Measurements from ENCODE around the gene VEGFC.

DNA sequence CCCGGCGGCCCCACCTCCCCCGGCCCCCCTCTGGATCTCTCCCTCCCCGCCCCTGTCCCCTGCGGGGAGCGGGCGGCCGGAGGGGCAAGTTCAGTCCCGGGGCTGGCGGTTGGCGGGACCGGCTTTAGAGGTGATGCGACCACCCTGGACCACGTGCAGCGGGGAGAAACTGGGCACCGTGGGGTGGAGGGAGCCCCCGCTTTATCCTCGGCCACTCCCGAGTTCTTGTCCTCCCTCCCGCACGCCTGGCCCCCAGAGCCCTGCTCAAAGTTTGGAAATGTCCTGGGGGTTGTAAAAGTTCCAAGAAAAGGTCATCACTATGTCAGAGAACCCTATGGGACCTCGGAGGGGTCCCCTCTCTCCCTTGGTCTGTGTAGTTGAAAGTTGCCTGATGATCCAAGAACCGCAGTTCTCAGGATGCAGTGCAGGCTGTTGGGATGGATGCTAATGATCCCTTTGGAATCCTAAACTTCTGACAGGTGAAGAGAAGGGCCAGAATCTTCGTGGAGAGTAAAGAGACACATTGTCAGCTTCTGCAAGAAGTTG is 411 bp upstream of the VEGFC start:
- TF ChIP-seq EP300 (IDR thresholded peaks at IDR 0.05; ENCODE audit: borderline replicate concordance in 1 of 2, low read depth in 1 of 2, low read length in 1 of 2) (0 out of 4 replicates have a peak, but pooled peaks of 1 of the 2 experiments have one; percentile 1), CTCF (IDR thresholded peaks at IDR 0.05) (no peak), SIN3A (IDR thresholded peaks at IDR 0.05; ENCODE audit: borderline replicate concordance, low read depth, low read length) (no peak)
- TF ChIP-seq, protein P1, sequence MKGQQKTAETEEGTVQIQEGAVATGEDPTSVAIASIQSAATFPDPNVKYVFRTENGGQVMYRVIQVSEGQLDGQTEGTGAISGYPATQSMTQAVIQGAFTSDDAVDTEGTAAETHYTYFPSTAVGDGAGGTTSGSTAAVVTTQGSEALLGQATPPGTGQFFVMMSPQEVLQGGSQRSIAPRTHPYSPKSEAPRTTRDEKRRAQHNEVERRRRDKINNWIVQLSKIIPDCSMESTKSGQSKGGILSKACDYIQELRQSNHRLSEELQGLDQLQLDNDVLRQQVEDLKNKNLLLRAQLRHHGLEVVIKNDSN (IDR thresholded peaks at IDR 0.05; ENCODE audit: borderline replicate concordance, low read depth), result no peak

Data from SK-N-SH (cell line).